Neuronal stem cell (in vitro differentiated cells): ENCODE results near the gene ACTL10.

Source experiments
- DNase-seq: peaks from one replicate; pipeline ENCODE4 v3.0.0-alpha.2; 2013; ENCODE audit warnings: low spot score
- H2AFZ ChIP-seq: one replicate; pipeline ENCODE4 v1.6.1; 2013; ENCODE audit warnings: mild to moderate bottlenecking, low read length, inconsistent platforms
- H2AK5ac ChIP-seq: 2 replicates; pipeline ENCODE4 v1.6.1; 2013; ENCODE audit warnings: low read depth, mild to moderate bottlenecking, inconsistent platforms, low read length, moderate library complexity, mixed read lengths
- H2BK120ac ChIP-seq: 2 replicates; pipeline ENCODE4 v1.6.1; 2013; ENCODE audit warnings: low read depth, mild to moderate bottlenecking, inconsistent platforms, low read length, moderate library complexity, mixed read lengths
- H2BK12ac ChIP-seq: one replicate; pipeline ENCODE4 v1.6.1; 2013; ENCODE audit warnings: low read length, inconsistent platforms
- H2BK15ac ChIP-seq: 2 replicates; pipeline ENCODE4 v1.6.1; 2013; ENCODE audit warnings: mild to moderate bottlenecking, low read length, inconsistent platforms, mixed read lengths
- H2BK5ac ChIP-seq: one replicate; pipeline ENCODE4 v1.6.1; 2013; ENCODE audit warnings: inconsistent platforms, mild to moderate bottlenecking, low read length, moderate library complexity
- H3K14ac ChIP-seq: one replicate; pipeline ENCODE4 v1.6.1; 2013; ENCODE audit warnings: low read length, inconsistent platforms
- H3K18ac ChIP-seq: 2 replicates; pipeline ENCODE4 v1.6.1; 2013; ENCODE audit warnings: low read length, inconsistent platforms
- H3K23ac ChIP-seq: 2 replicates; pipeline ENCODE4 v1.6.1; 2013; ENCODE audit warnings: low read depth, mild to moderate bottlenecking, mixed read lengths, low read length, inconsistent platforms; ENCODE audit not compliant: poor library complexity
- H3K27ac ChIP-seq: replicated peaks from 3 replicates; pipeline ENCODE4 v1.5.1; 2013; ENCODE audit warnings: low read length, inconsistent platforms
- H3K27me3 ChIP-seq, 3 experiments: 2 replicates each; pipeline ENCODE4 v1.6.1; 2013; ENCODE audit warnings: low read length in 3 of 3, mild to moderate bottlenecking in 2 of 3, inconsistent platforms in 1 of 3, low read depth in 1 of 3, mixed read lengths in 1 of 3, moderate library complexity in 1 of 3; ENCODE audit not compliant: control insufficient read depth in 3 of 3, insufficient read depth in 3 of 3
- H3K36me3 ChIP-seq, 2 donors: replicated peaks in 1 of 2; 2 replicates each; pipeline ENCODE4 v1.6.1; 2013; ENCODE audit warnings: low read length in 2 of 2; ENCODE audit not compliant: control insufficient read depth in 2 of 2, insufficient read depth in 2 of 2
- H3K4ac ChIP-seq: 2 replicates; pipeline ENCODE4 v1.6.1; 2013; ENCODE audit warnings: inconsistent platforms, mild to moderate bottlenecking, low read length, moderate library complexity
- H3K4me1 ChIP-seq, 2 donors: 1 replicate in 1 of 2; 2 replicates in 1 of 2; pipeline ENCODE4 v1.6.1; 2013; ENCODE audit warnings: low read length in 2 of 2, low read depth in 1 of 2; ENCODE audit not compliant: control insufficient read depth in 2 of 2, insufficient read depth in 1 of 2
- H3K4me2 ChIP-seq: one replicate; pipeline ENCODE4 v1.6.1; 2013; ENCODE audit warnings: mild to moderate bottlenecking, low read length, inconsistent platforms; ENCODE audit not compliant: insufficient read depth, poor library complexity, severe bottlenecking
- H3K4me3 ChIP-seq, 2 donors: 2 replicates each; pipeline ENCODE4 v1.5.1; 2013; ENCODE audit warnings: low read length in 2 of 2, mild to moderate bottlenecking in 2 of 2, inconsistent platforms in 1 of 2, moderate library complexity in 1 of 2
- H3K79me1 ChIP-seq: one replicate; pipeline ENCODE4 v1.6.1; 2013; ENCODE audit warnings: low read depth, mild to moderate bottlenecking, inconsistent platforms, low read length, moderate library complexity
- H3K9ac ChIP-seq: one replicate; pipeline ENCODE4 v1.6.1; 2013; ENCODE audit warnings: mild to moderate bottlenecking, low read depth, low read length, inconsistent platforms; ENCODE audit not compliant: poor library complexity
- H3K9me3 ChIP-seq, 2 donors: replicated peaks in 1 of 2; 2 replicates each; pipeline versions ENCODE3 to v1.6.1; 2013; ENCODE audit warnings: low read length in 2 of 2, mild to moderate bottlenecking in 2 of 2, inconsistent platforms in 1 of 2, low read depth in 1 of 2, mixed read lengths in 1 of 2, moderate library complexity in 1 of 2; ENCODE audit not compliant: control insufficient read depth in 2 of 2, insufficient read depth in 1 of 2
- H4K8ac ChIP-seq: one replicate; pipeline ENCODE4 v1.6.1; 2013; ENCODE audit warnings: low read depth, mild to moderate bottlenecking, inconsistent platforms, low read length, moderate library complexity
- H4K91ac ChIP-seq: one replicate; pipeline ENCODE4 v1.6.1; 2013; ENCODE audit warnings: low read length, low read depth, mild to moderate bottlenecking, inconsistent platforms; ENCODE audit not compliant: poor library complexity
- WGBS, 2 donors: extraction: QIAGEN DNeasy Blood & Tissue Kit; methylation state at CpG; one replicate each; pipeline ENCODE4 v1.1.7; 2013; ENCODE audit warnings: missing lambda C conversion rate in 2 of 2, mixed read lengths in 1 of 2; ENCODE audit not compliant: insufficient read length in 2 of 2, insufficient replicate concordance in 1 of 2; ENCODE audit errors: extremely low coverage in 2 of 2; 5-methylcytosine and 5-hydroxymethylcytosine counted together

The ACTL10 gene

GRCh38 chr20:33658510-33658909 is 8.2 kb upstream of the ACTL10 start:
- Histone ChIP-seq H2BK15ac (no peak overlapping the region), H2AK5ac (no peak overlapping the region), H2BK120ac (no peak overlapping the region), H3K4ac (no peak overlapping the region), H3K27me3 (no peaks in the 10 kb centered on the region), H2BK12ac (no peak overlapping the region), H3K23ac (no peak overlapping the region), H4K91ac (no peak overlapping the region), H3K36me3 (peaks cover 4 to 14% of the 10 kb centered on the region in 2 donors), H2BK5ac (no peak overlapping the region), H3K18ac (no peak overlapping the region), H3K9ac (no peak overlapping the region), H3K79me1 (peaks cover 3% of the 10 kb centered on the region), H3K4me1 (peaks cover 0 to 5% of the 10 kb centered on the region in 2 donors), H3K4me3 (no peak overlapping the region), H4K8ac (no peak overlapping the region), H2AFZ (no peak overlapping the region), H3K27ac (no peak overlapping the region), H3K14ac (no peak overlapping the region), H3K4me2 (no peak overlapping the region), H3K9me3 (no peaks in the 10 kb centered on the region)
- DNase-seq = no peak
- no CpG with 5 or more reads among the region's 8 CpGs for WGBS, 2 donors

- H3K4me3 ChIP-seq = no peak overlapping the region
- H3K79me1 ChIP-seq = peaks cover 3% of the 10 kb centered on the region
- H2BK5ac ChIP-seq = no peak overlapping the region
- no peak overlapping the region for H3K18ac ChIP-seq
- H2BK120ac ChIP-seq = no peak overlapping the region
- peaks cover 4 to 14% of the 10 kb centered on the region in 2 donors for H3K36me3 ChIP-seq
- H2BK12ac ChIP-seq = no peak overlapping the region
- H3K4me2 ChIP-seq = no peak overlapping the region
- no CpG with 5 or more reads among the region's 4 CpGs for WGBS, 2 donors
- no peak overlapping the region for H3K14ac ChIP-seq
- H3K4me1 ChIP-seq = peaks cover 2 to 5% of the 10 kb centered on the region in 2 donors
- no peak overlapping the region for H3K4ac ChIP-seq
- no peak overlapping the region for H4K8ac ChIP-seq
- no peak overlapping the region for H3K27ac ChIP-seq
- H3K9ac ChIP-seq = no peak overlapping the region
- no peak overlapping the region for H2BK15ac ChIP-seq
- DNase-seq = no peak
- no peak overlapping the region for H2AK5ac ChIP-seq
- H4K91ac ChIP-seq = no peak overlapping the region
- H2AFZ ChIP-seq = no peak overlapping the region
- no peaks in the 10 kb centered on the region for H3K9me3 ChIP-seq
- no peaks in the 10 kb centered on the region for H3K27me3 ChIP-seq
- no peak overlapping the region for H3K23ac ChIP-seq
Observed at GRCh38 chr20:33658929-33659328, 7.8 kb upstream of the ACTL10 start.

GRCh38 chr20:33659341-33660034 is 7.3 kb upstream of the ACTL10 start:
- no peak overlapping the region for H2BK12ac ChIP-seq
- H2BK15ac ChIP-seq = no peak overlapping the region
- no peak overlapping the region for H4K8ac ChIP-seq
- H3K36me3 ChIP-seq = peaks cover 4 to 14% of the 10 kb centered on the region in 2 donors
- H3K9me3 ChIP-seq = no peaks in the 10 kb centered on the region
- H3K4ac ChIP-seq = no peak overlapping the region
- H3K27me3 ChIP-seq = no peaks in the 10 kb centered on the region
- no peak overlapping the region for H3K18ac ChIP-seq
- H3K23ac ChIP-seq = no peak overlapping the region
- no peak overlapping the region for H3K9ac ChIP-seq
- H2AFZ ChIP-seq = no peak overlapping the region
- no peak overlapping the region for H4K91ac ChIP-seq
- WGBS, 2 donors = no CpG with 5 or more reads among the region's 32 CpGs
- H2BK5ac ChIP-seq = no peak overlapping the region
- no peak overlapping the region for H3K27ac ChIP-seq
- H3K4me1 ChIP-seq = peaks cover 5 to 8% of the 10 kb centered on the region in 2 donors
- no peak overlapping the region for H2AK5ac ChIP-seq
- peaks cover 3% of the 10 kb centered on the region for H3K79me1 ChIP-seq
- H3K14ac ChIP-seq = no peak overlapping the region
- no peak overlapping the region for H2BK120ac ChIP-seq
- DNase-seq = no peak
- H3K4me2 ChIP-seq = no peak overlapping the region
- no peak overlapping the region for H3K4me3 ChIP-seq

GRCh38 chr20:33660035-33660684 is 6.6 kb upstream of the ACTL10 start:
- no peak overlapping the region for H2BK12ac ChIP-seq
- no peak overlapping the region for H2AK5ac ChIP-seq
- no peak overlapping the region for H3K14ac ChIP-seq
- no peak overlapping the region for H3K27ac ChIP-seq
- H3K79me1 ChIP-seq = peaks cover 3% of the 10 kb centered on the region
- peaks cover 4 to 14% of the 10 kb centered on the region in 2 donors for H3K36me3 ChIP-seq
- no peak overlapping the region for H3K4me2 ChIP-seq
- H3K18ac ChIP-seq = no peak overlapping the region
- H3K4me3 ChIP-seq = no peak overlapping the region
- H3K27me3 ChIP-seq = no peaks in the 10 kb centered on the region
- H3K23ac ChIP-seq = no peak overlapping the region
- no peak overlapping the region for H4K91ac ChIP-seq
- DNase-seq = no peak
- no peaks in the 10 kb centered on the region for H3K9me3 ChIP-seq
- peaks cover 5 to 8% of the 10 kb centered on the region in 2 donors for H3K4me1 ChIP-seq
- no peak overlapping the region for H4K8ac ChIP-seq
- H2BK5ac ChIP-seq = peak overlapping the region; percentile 19
- H3K9ac ChIP-seq = peak overlapping the region; percentile 12
- H3K4ac ChIP-seq = no peak overlapping the region
- H2AFZ ChIP-seq = no peak overlapping the region
- no CpG with 5 or more reads among the region's 21 CpGs for WGBS, 2 donors
- no peak overlapping the region for H2BK120ac ChIP-seq
- no peak overlapping the region for H2BK15ac ChIP-seq
